Activated CD8-positive, alpha-beta T cell treated with anti-CD3 and anti-CD28 coated beads, Interleukin-2, amount 10 ng/mL, durations not matched to agents 7 days and 5 days (primary cell): ENCODE data around the gene SCN4A. TPM values are rescaled to one million over a fixed set of nuclear protein-coding genes. Genes with fewer than 3 reads are reported as not detected.

ENCODE experiments used
- ATAC-seq: fragments of 150-1000 bp; cut with Tn5 transposase; one replicate; pipeline ENCODE4 v1.10.0; 2021; ENCODE audit warnings: moderate library complexity
- CTCF ChIA-PET: fragments of 350-600 bp; sonication (Branson Sonifier 250); formaldehyde crosslinking; loops from one replicate; lab custom pipeline; 2021; ENCODE audit warnings: antibody characterized with exemption; lab: Charles Lee
- POLR2A ChIA-PET: fragments of 350-600 bp; sonication (Branson Sonifier 250); formaldehyde crosslinking; loops from one replicate; lab custom pipeline; 2021; ENCODE audit warnings: antibody characterized with exemption; lab: Charles Lee
- DNase-seq: peaks from one replicate; pipeline ENCODE4 v3.0.0-alpha.2; 2020
- H3K27ac Mint-ChIP-seq: one replicate; pipeline ENCODE4 v1.8.0; 2021; ENCODE audit warnings: mild to moderate bottlenecking, mixed read lengths
- H3K27me3 Mint-ChIP-seq: one replicate; pipeline ENCODE4 v1.8.0; 2021; ENCODE audit warnings: low read depth, mixed read lengths
- H3K36me3 Mint-ChIP-seq: one replicate; pipeline ENCODE4 v1.8.0; 2021; ENCODE audit warnings: low read depth, mixed read lengths
- H3K4me1 Mint-ChIP-seq: one replicate; pipeline ENCODE4 v1.8.0; 2021; ENCODE audit warnings: low read depth, mixed read lengths
- H3K4me3 Mint-ChIP-seq: one replicate; pipeline ENCODE4 v1.8.0; 2021; ENCODE audit warnings: mild to moderate bottlenecking, mixed read lengths
- H3K9me3 Mint-ChIP-seq: one replicate; pipeline ENCODE4 v1.8.0; 2022; ENCODE audit warnings: mixed read lengths; ENCODE audit not compliant: insufficient read depth
- total RNA-seq, 2 experiments: library from RNA; stranded (reverse); gene quantifications; one replicate each; pipeline ENCODE4 v1.2.3, GENCODE V29; 2021

Gene SCN4A
- total RNA-seq, 2 experiments from 2014 or later = not detected

GRCh38 chr17:63949576-63950250, 23.0 kb downstream of the SCN4A start:
- Mint-ChIP-seq H3K9me3 (no peaks in the 10 kb centered on the region), H3K27ac (no peak overlapping the region), H3K4me3 (no peak overlapping the region), H3K4me1 (peaks cover 38% of the 10 kb centered on the region), H3K27me3 (peaks cover 12% of the 10 kb centered on the region), H3K36me3 (no peaks in the 10 kb centered on the region)
- no peak for DNase-seq
- no peak for ATAC-seq
- CTCF ChIA-PET = interaction anchor here (0.7 to 6.9 kb wide), 7 partner anchors 10 to 84 kb away, joined by 3 to 60 read pairs (median 3); partner anchors contain the start of genes CD79B and GH1
- POLR2A ChIA-PET = no interaction called here

GRCh38 chr17:63948521-63948920, 24.2 kb downstream of the SCN4A start:
- POLR2A ChIA-PET = no interaction called here
- Mint-ChIP-seq H3K36me3 (no peaks in the 10 kb centered on the region), H3K9me3 (no peaks in the 10 kb centered on the region), H3K4me3 (no peak overlapping the region), H3K27ac (no peak overlapping the region), H3K4me1 (peaks cover 27% of the 10 kb centered on the region), H3K27me3 (peaks cover 18% of the 10 kb centered on the region)
- ATAC-seq (no peak), DNase-seq (no peak)
- CTCF ChIA-PET = interaction anchor here (0.6 kb wide), 1 partner anchor 45 kb away, joined by 3 read pairs; no protein-coding TSS in a partner anchor

GRCh38 chr17:63947711-63948330, 24.9 kb downstream of the SCN4A start:
- POLR2A ChIA-PET = interaction anchor here (2.0 kb wide), 1 partner anchor 72 kb away, joined by 8 read pairs; the partner anchor contains the start of gene ICAM2
- Mint-ChIP-seq H3K27me3 (peaks cover 20% of the 10 kb centered on the region), H3K36me3 (no peaks in the 10 kb centered on the region), H3K27ac (no peak overlapping the region), H3K4me3 (no peak overlapping the region), H3K9me3 (no peaks in the 10 kb centered on the region), H3K4me1 (peaks cover 25% of the 10 kb centered on the region)
- no peak for DNase-seq
- no peak for ATAC-seq
- CTCF ChIA-PET = interaction anchor here (2.0 to 3.1 kb wide), 10 partner anchors 16 to 185 kb away, joined by 7 to 68 read pairs (median 22); partner anchors contain the start of genes CD79B, GH1 and ICAM2

DNA sequence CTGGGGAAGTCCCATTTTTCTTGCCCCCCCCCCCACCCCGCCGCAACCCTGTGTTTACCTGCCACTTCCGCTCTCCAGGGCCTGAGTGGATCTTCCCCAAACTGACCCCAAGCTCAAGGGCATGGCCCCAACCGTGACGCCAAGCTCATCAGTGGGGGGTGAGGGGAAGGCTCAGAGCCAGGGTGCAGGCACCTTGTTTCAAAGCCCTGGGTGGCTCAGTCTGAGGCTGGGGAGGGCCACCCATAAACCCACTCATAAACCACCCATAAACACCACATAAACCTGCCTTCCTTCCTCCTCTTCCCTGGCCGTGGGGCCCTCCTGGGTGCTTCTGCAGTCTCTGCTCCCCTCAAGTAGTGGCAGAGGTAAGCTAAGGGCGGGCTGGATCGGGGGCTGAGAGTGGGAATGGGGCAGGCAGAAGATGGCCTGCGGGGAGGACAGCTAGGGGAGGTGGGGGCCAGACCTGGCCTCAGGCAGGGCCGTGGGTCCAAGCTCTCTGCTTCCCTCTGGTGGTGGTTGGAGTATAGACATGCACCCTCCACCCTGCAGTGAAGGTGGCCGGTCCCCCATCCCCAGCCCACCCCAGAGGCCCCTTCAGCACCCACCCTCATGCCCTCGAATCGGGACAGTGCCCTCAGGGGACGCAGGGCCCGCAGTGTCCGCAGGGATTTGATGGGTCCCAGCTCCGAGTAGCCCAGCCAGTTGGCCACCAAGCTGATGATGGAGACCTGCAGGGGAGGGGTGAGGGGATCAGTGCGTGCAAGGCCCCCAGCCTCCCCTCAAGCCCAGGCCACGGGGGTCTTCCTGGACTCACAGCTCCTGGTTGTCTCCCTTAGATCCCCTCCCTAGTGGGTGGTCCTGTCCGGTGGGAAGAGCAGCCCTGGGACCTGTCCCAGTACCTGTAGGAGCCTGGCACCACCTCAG, 26.0 kb downstream of the SCN4A start:
- peaks cover 30% of the 10 kb centered on the region for H3K27me3 Mint-ChIP-seq
- no peaks in the 10 kb centered on the region for H3K9me3 Mint-ChIP-seq
- ChIA-PET CTCF (interaction anchor here (0.8 to 3.1 kb wide), 45 partner anchors 9 to 283 kb away, joined by 3 to 68 read pairs (median 5); partner anchors contain the start of genes CD79B, GH1, ICAM2 and PRR29), POLR2A (interaction anchor here (0.6 to 2.0 kb wide), 5 partner anchors 13 to 183 kb away, joined by 3 to 12 read pairs (median 7); partner anchors contain the start of genes CD79B, ERN1 and ICAM2)
- H3K4me1 Mint-ChIP-seq = peaks cover 22% of the 10 kb centered on the region
- H3K36me3 Mint-ChIP-seq = no peaks in the 10 kb centered on the region
- DNase-seq (peak; percentile 72), ATAC-seq (peak; percentile 86)
- H3K27ac Mint-ChIP-seq = peak overlapping the region; percentile 62
- H3K4me3 Mint-ChIP-seq = peak overlapping the region; percentile 36

GRCh38 chr17:63945784-63946439, 26.8 kb downstream of the SCN4A start:
- Mint-ChIP-seq H3K36me3 (no peaks in the 10 kb centered on the region), H3K4me1 (peaks cover 22% of the 10 kb centered on the region), H3K9me3 (no peaks in the 10 kb centered on the region), H3K27ac (no peak overlapping the region), H3K27me3 (peaks cover 32% of the 10 kb centered on the region), H3K4me3 (peak overlapping the region; percentile 36)
- DNase-seq (no peak), ATAC-seq (no peak)
- ChIA-PET POLR2A (interaction anchor here (0.6 to 2.0 kb wide), 5 partner anchors 13 to 184 kb away, joined by 3 to 12 read pairs (median 7); partner anchors contain the start of genes CD79B, ERN1 and ICAM2), CTCF (interaction anchor here (0.8 to 3.1 kb wide), 47 partner anchors 8 to 284 kb away, joined by 3 to 68 read pairs (median 5); partner anchors contain the start of genes CD79B, GH1, ICAM2 and PRR29)

GRCh38 chr17:63944736-63945499, 27.8 kb downstream of the SCN4A start:
- CTCF ChIA-PET = interaction anchor here (0.9 to 3.1 kb wide), 20 partner anchors 12 to 200 kb away, joined by 3 to 68 read pairs (median 16); partner anchors contain the start of genes CD79B, GH1 and PRR29
- Mint-ChIP-seq H3K27me3 (peaks cover 30% of the 10 kb centered on the region), H3K27ac (no peak overlapping the region), H3K4me1 (peaks cover 22% of the 10 kb centered on the region), H3K9me3 (no peaks in the 10 kb centered on the region), H3K4me3 (no peak overlapping the region), H3K36me3 (no peaks in the 10 kb centered on the region)
- ATAC-seq (no peak), DNase-seq (no peak)
- POLR2A ChIA-PET = no interaction called here

GRCh38 chr17:63943745-63944144, 29.0 kb downstream of the SCN4A start:
- Mint-ChIP-seq H3K27ac (no peak overlapping the region), H3K9me3 (no peaks in the 10 kb centered on the region), H3K4me1 (peaks cover 26% of the 10 kb centered on the region), H3K4me3 (no peak overlapping the region), H3K36me3 (no peaks in the 10 kb centered on the region), H3K27me3 (peaks cover 36% of the 10 kb centered on the region)
- ATAC-seq (no peak), DNase-seq (no peak)
- ChIA-PET CTCF (interaction anchor here (0.5 to 2.5 kb wide), 3 partner anchors 11 to 77 kb away, joined by 3 to 8 read pairs (median 3); partner anchors contain the start of genes GH1 and ICAM2), POLR2A (interaction anchor here (0.5 kb wide), 1 partner anchor 11 kb away, joined by 3 read pairs; the partner anchor contains the start of gene CD79B)

- no peaks in the 10 kb centered on the region for H3K9me3 Mint-ChIP-seq
- POLR2A ChIA-PET = no interaction called here
- DNase-seq (no peak), ATAC-seq (no peak)
- H3K36me3 Mint-ChIP-seq = no peaks in the 10 kb centered on the region
- H3K27me3 Mint-ChIP-seq = peaks cover 38% of the 10 kb centered on the region
- H3K27ac Mint-ChIP-seq = no peak overlapping the region
- peaks cover 26% of the 10 kb centered on the region for H3K4me1 Mint-ChIP-seq
- CTCF ChIA-PET = interaction anchor here (1.1 to 2.5 kb wide), 2 partner anchors 12 to 23 kb away, joined by 3 to 8 read pairs; partner anchors contain the start of gene GH1
- no peak overlapping the region for H3K4me3 Mint-ChIP-seq
Measured at GRCh38 chr17:63942309-63942985, 30.3 kb downstream of the SCN4A start.

GRCh38 chr17:63941751-63942150, 31.0 kb downstream of the SCN4A start:
- peaks cover 40% of the 10 kb centered on the region for H3K27me3 Mint-ChIP-seq
- peaks cover 24% of the 10 kb centered on the region for H3K4me1 Mint-ChIP-seq
- no peak overlapping the region for H3K4me3 Mint-ChIP-seq
- H3K36me3 Mint-ChIP-seq = no peaks in the 10 kb centered on the region
- ChIA-PET POLR2A (interaction anchor here (0.6 kb wide), 1 partner anchor 17 kb away, joined by 4 read pairs; no protein-coding TSS in a partner anchor), CTCF (interaction anchor here (2.5 kb wide), 1 partner anchor 23 kb away, joined by 8 read pairs; the partner anchor contains the start of gene GH1)
- no peak overlapping the region for H3K27ac Mint-ChIP-seq
- no peak for DNase-seq
- ATAC-seq = no peak
- no peaks in the 10 kb centered on the region for H3K9me3 Mint-ChIP-seq
